MM.1S (cell line): ENCODE results near the gene PLTP.
"Not testable (repeated sequence)": the region's sequence is repeated elsewhere in the genome, so short reads cannot be mapped to it uniquely, and the experiment has no call there.

ENCODE experiments used
- DNase-seq: peaks from one replicate; pipeline ENCODE4 v3.0.0-alpha.2; 2015
- H2AFZ ChIP-seq: fragments of 300-600 bp; sonication (generic); 2 replicates; pipeline ENCODE4 v1.6.0; 2016; ENCODE audit warnings: antibody characterized with exemption, low read length
- H3F3A ChIP-seq: fragments of 300-600 bp; sonication (generic); 2 replicates; pipeline ENCODE4 v1.6.1; 2016; ENCODE audit warnings: mild to moderate bottlenecking, antibody characterized with exemption, low read length, moderate library complexity, mixed read lengths; ENCODE audit not compliant: insufficient read depth
- H3K27ac ChIP-seq: fragments of 300-600 bp; sonication (generic); 2 replicates; pipeline ENCODE4 v1.5.1; 2016; ENCODE audit warnings: mild to moderate bottlenecking, low read length
- H3K27me3 ChIP-seq: fragments of 300-600 bp; sonication (generic); replicated peaks from 2 replicates; pipeline ENCODE4 v1.6.0; 2016; ENCODE audit warnings: low read length; ENCODE audit not compliant: insufficient read depth
- H3K36me3 ChIP-seq: fragments of 300-600 bp; sonication (generic); replicated peaks from 2 replicates; pipeline ENCODE4 v1.6.1; 2016; ENCODE audit warnings: mild to moderate bottlenecking, low read length, mixed read lengths; ENCODE audit not compliant: insufficient read depth
- H3K4me1 ChIP-seq: fragments of 300-600 bp; sonication (generic); 2 replicates; pipeline ENCODE4 v1.6.1; 2016; ENCODE audit warnings: low read length, mixed read lengths
- H3K4me2 ChIP-seq: fragments of 300-600 bp; sonication (generic); 2 replicates; pipeline ENCODE4 v1.6.0; 2016; ENCODE audit warnings: low read depth, low read length
- H3K4me3 ChIP-seq: fragments of 300-600 bp; sonication (generic); 2 replicates; pipeline ENCODE4 v1.5.1; 2016; ENCODE audit warnings: low read length, mixed read lengths
- H3K79me2 ChIP-seq: fragments of 300-600 bp; sonication (generic); 2 replicates; pipeline ENCODE4 v1.6.1; 2016; ENCODE audit warnings: mixed run types, low read length, mixed read lengths
- H3K9ac ChIP-seq: fragments of 300-600 bp; sonication (generic); 2 replicates; pipeline ENCODE4 v1.6.1; 2016; ENCODE audit warnings: low read length, mixed read lengths
- H3K9me2 ChIP-seq: fragments of 300-600 bp; sonication (generic); replicated peaks from 2 replicates; pipeline ENCODE4 v1.6.1; 2016; ENCODE audit warnings: mild to moderate bottlenecking, low read length, mixed read lengths; ENCODE audit not compliant: insufficient read depth
- H3K9me3 ChIP-seq: fragments of 300-600 bp; sonication (generic); replicated peaks from 2 replicates; pipeline ENCODE4 v1.6.1; 2016; ENCODE audit warnings: mild to moderate bottlenecking, low read length, mixed read lengths; ENCODE audit not compliant: insufficient read depth
- H4K20me1 ChIP-seq: fragments of 300-600 bp; sonication (generic); 2 replicates; pipeline ENCODE4 v1.6.1; 2016; ENCODE audit warnings: mild to moderate bottlenecking, low read length, moderate library complexity, mixed read lengths; ENCODE audit not compliant: insufficient read depth
- CTCF ChIP-seq: fragments of 300-600 bp; sonication (generic); IDR thresholded peaks from 2 replicates; pipeline ENCODE4 v1.5.1; 2016; ENCODE audit warnings: antibody characterized with exemption, low read length, mixed read lengths
- EZH2 ChIP-seq: fragments of 300-600 bp; sonication (generic); optimal IDR thresholded peaks from 2 replicates; pipeline ENCODE3; 2017; ENCODE audit warnings: low read depth, mild to moderate bottlenecking, antibody characterized with exemption, low read length, mixed read lengths
- EZH2phosphoT487 ChIP-seq: fragments of 300-600 bp; sonication (generic); IDR thresholded peaks from 2 replicates; pipeline ENCODE4 v1.6.1; 2018; ENCODE audit warnings: antibody characterized with exemption, low read length

PLTP gene

DNA sequence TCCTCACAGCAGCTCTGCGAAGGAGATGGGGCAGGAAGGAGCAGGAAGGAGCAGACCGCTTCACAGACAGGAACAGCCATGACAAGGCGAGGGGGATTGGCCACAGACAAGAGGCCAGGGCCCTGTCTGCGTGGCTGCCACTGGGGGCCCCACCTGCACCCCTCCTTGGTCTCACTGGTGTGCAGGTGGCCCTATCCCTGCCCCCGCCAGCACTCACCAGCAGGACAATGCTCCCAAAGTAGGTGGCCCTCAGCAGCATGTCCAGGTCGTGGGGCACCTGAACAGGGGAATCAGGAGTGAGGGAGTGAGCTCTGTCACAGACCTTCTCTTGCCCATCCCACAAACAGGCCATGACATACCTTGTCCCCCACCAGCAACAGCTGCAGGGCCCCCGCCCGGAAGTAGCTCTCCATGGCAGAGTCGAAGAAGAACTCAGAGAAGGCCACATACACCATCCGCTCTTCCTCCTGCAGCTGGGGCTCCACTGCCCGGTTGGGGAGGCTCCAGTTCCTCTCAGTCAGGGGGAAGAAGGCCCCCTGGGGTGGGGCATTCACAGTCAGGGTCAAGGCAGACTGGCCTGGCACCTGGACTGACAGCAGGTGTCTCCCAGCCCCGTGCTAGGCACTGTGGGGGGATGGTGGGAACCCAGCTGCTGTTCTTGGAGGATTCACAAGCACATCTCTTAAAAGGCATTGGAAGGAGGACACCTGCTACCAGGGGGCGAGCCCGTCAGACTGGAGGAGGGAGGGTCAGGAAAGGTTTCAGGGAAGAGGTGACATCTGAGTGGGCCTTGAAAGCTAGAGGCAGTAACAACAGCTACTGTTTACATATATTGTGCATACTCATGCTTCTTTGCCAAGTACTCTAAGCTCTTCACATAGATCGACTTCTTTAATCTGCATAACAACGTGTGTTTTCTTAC is 7.1 kb downstream of the PLTP start:
- H3K9ac ChIP-seq: no peak overlapping the region
- no peaks in the 10 kb centered on the region for H3K9me2 ChIP-seq

GRCh38 chr20:45902199-45902701 is 9.7 kb downstream of the PLTP start:
- H3K27ac ChIP-seq: no peak overlapping the region
- DNase-seq: no peak
- H3K4me3 ChIP-seq: no peak overlapping the region
- no peaks in the 10 kb centered on the region for H3K27me3 ChIP-seq
- no peaks in the 10 kb centered on the region for H3K9me3 ChIP-seq
- no peaks in the 10 kb centered on the region for H3K79me2 ChIP-seq
- H3K4me2 ChIP-seq: no peak overlapping the region
- H4K20me1 ChIP-seq: no peaks in the 10 kb centered on the region
- no peaks in the 10 kb centered on the region for H3K4me1 ChIP-seq
- no peak overlapping the region for H2AFZ ChIP-seq
- no peaks in the 10 kb centered on the region for H3K36me3 ChIP-seq
- no peaks in the 10 kb centered on the region for H3F3A ChIP-seq
- no peak overlapping the region for H3K9ac ChIP-seq
- no peaks in the 10 kb centered on the region for H3K9me2 ChIP-seq
- no peak for TF ChIP-seq EZH2phosphoT487
- no peak for TF ChIP-seq CTCF
- TF ChIP-seq EZH2: no peak

More for the DNA sequence above, 7.1 kb downstream of the PLTP start:
- Histone ChIP-seq H4K20me1 (no peaks in the 10 kb centered on the region), H3K79me2 (no peaks in the 10 kb centered on the region), H3K27me3 (no peaks in the 10 kb centered on the region), H3K4me3 (no peak overlapping the region), H3K9me3 (no peaks in the 10 kb centered on the region), H3K4me1 (no peaks in the 10 kb centered on the region), H3K36me3 (no peaks in the 10 kb centered on the region), H3K27ac (no peak overlapping the region), H3F3A (no peaks in the 10 kb centered on the region), H2AFZ (no peak overlapping the region), H3K4me2 (no peak overlapping the region)
- no peak for TF ChIP-seq CTCF
- no peak for TF ChIP-seq EZH2phosphoT487
- no peak for TF ChIP-seq EZH2
- no peak for DNase-seq

DNA sequence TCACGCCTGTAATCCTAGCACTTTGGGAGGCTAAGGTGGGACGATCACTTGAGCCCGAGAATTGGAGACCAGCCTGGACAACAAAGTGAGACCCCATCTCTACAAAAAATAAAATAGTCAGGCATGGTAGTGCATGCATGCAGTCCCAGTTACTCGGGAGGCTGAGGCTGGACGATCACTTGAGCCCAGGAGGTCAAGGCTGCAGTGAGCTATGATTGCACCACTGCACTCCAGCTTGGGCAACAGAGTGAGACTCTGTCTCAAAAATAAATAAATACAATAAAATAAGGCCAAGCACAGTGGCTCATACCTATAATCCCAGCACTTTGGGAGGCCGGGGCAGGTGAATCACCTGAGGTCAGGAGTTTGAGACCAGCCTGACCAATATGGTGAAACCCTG is 10.6 kb downstream of the PLTP start:
- not testable (repeated sequence) for H3K79me2 ChIP-seq, H3F3A ChIP-seq, H2AFZ ChIP-seq, H3K4me2 ChIP-seq, H3K9ac ChIP-seq, H3K4me1 ChIP-seq, H3K9me3 ChIP-seq, H3K27ac ChIP-seq, H3K27me3 ChIP-seq, H3K4me3 ChIP-seq, H3K9me2 ChIP-seq, H3K36me3 ChIP-seq, H4K20me1 ChIP-seq, DNase-seq
